HL-60/S4 (cell line): Measurements from ENCODE around the gene GADD45B.

ENCODE experiments used
- in situ Hi-C: fragments of 300-500 bp; cut with MboI; formaldehyde crosslinking; loops from 2 replicates; pipeline ENCODE4 v1.14.3; 2022; ENCODE audit warnings: low sequenced_read_pairs

GADD45B gene

GRCh38 chr19:2475702-2476450 lies at the start of gene GADD45B:
GADD45B (plus strand) TSS chr19:2476127; CDS start chr19:2476359, 232 bp downstream.
- in situ Hi-C loops = loop anchor here (5.0 kb wide), 1 partner anchor 141 kb away; no protein-coding TSS in a partner anchor

- in situ Hi-C loops = no loop called here
These were observed 49.1 kb upstream of the GADD45B start for GRCh38 chr19:2426611-2427428.

- in situ Hi-C loops = no loop called here
These were observed 48.3 kb upstream of the GADD45B start, which contains the start of gene TIMM13 for GRCh38 chr19:2427429-2428320. TIMM13 (minus strand) TSS chr19:2427586; CDS start chr19:2427533, 53 bp downstream.

GRCh38 chr19:2428321-2428690 lies 47.6 kb upstream of the GADD45B start:
- in situ Hi-C loops = no loop called here

GRCh38 chr19:2428756-2429711 lies 46.9 kb upstream of the GADD45B start:
- in situ Hi-C loops = no loop called here

GRCh38 chr19:2429917-2430535 lies 45.9 kb upstream of the GADD45B start:
- in situ Hi-C loops = no loop called here

- in situ Hi-C loops = no loop called here
These were observed 44.4 kb upstream of the GADD45B start for GRCh38 chr19:2431318-2432055.

GRCh38 chr19:2432131-2432848 lies 43.6 kb upstream of the GADD45B start:
- in situ Hi-C loops = no loop called here

GRCh38 chr19:2433854-2434253 lies 42.1 kb upstream of the GADD45B start:
- in situ Hi-C loops = no loop called here

GRCh38 chr19:2434267-2434666 lies 41.7 kb upstream of the GADD45B start:
- in situ Hi-C loops = no loop called here

GRCh38 chr19:2434721-2435265 lies 41.1 kb upstream of the GADD45B start:
- in situ Hi-C loops = no loop called here

GRCh38 chr19:2436384-2436783 lies 39.5 kb upstream of the GADD45B start:
- in situ Hi-C loops = no loop called here

GRCh38 chr19:2436926-2437325 lies 39.0 kb upstream of the GADD45B start:
- in situ Hi-C loops = no loop called here

- in situ Hi-C loops = no loop called here
These were observed 37.7 kb upstream of the GADD45B start for GRCh38 chr19:2438178-2438577.

GRCh38 chr19:2440515-2440914 lies 35.4 kb upstream of the GADD45B start:
- in situ Hi-C loops = no loop called here

GRCh38 chr19:2441096-2441752 lies 34.7 kb upstream of the GADD45B start:
- in situ Hi-C loops = no loop called here

GRCh38 chr19:2443116-2443784 lies 32.7 kb upstream of the GADD45B start:
- in situ Hi-C loops = no loop called here
